ENCODE measurements around the gene IL24.

The IL24 gene

GRCh38 chr1:206887701-206888100 is 9.5 kb upstream of the IL24 start:
- Mint-ChIP-seq H3K9me3 (peaks cover 7% of the 10 kb centered on the region), H3K27ac (no peak overlapping the region), H3K4me1 (ENCODE audit: low read depth) (peaks cover 34% of the 10 kb centered on the region), H3K36me3 (ENCODE audit: low read depth) (peaks cover 3% of the 10 kb centered on the region), H3K27me3 (ENCODE audit: low read depth) (peaks cover 15% of the 10 kb centered on the region), H3K4me3 (no peak overlapping the region)
- DNase-seq (ENCODE audit: low spot score), result no peak

- Mint-ChIP-seq H3K4me1 (ENCODE audit: low read depth) (peaks cover 41% of the 10 kb centered on the region), H3K9me3 (peaks cover 7% of the 10 kb centered on the region), H3K4me3 (peak overlapping the region; percentile 48), H3K36me3 (ENCODE audit: low read depth) (peaks cover 3% of the 10 kb centered on the region), H3K27me3 (ENCODE audit: low read depth) (peaks cover 7% of the 10 kb centered on the region), H3K27ac (peak overlapping the region; percentile 72)
- DNase-seq (ENCODE audit: low spot score), result peak; percentile 16
These were observed 6.8 kb upstream of the IL24 start for GRCh38 chr1:206890125-206891060.

DNA sequence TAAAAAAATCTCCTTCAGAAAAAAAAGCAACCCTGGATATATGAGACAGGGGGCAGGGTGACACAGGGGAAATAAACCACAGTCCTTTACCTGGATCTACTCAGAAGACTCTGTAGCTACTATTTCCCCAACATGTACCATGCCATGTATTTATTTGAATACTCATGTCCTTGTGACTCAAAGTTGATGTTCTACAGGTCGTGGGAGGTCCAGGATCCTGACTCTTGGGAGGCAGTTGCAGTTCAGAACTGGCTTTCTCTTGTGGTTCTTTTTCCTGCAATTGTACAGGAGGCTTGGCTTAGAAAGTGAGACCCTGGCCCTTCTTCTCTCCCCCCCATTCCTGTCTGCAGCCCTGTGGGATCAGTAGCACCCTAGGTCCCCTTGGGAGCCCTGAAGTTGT is 5.8 kb upstream of the IL24 start:
- no peak overlapping the region for H3K27ac Mint-ChIP-seq
- H3K4me1 Mint-ChIP-seq (ENCODE audit: low read depth), result peaks cover 41% of the 10 kb centered on the region
- peaks cover 4% of the 10 kb centered on the region for H3K27me3 Mint-ChIP-seq (ENCODE audit: low read depth)
- H3K4me3 Mint-ChIP-seq, result no peak overlapping the region
- DNase-seq (ENCODE audit: low spot score), result no peak
- H3K36me3 Mint-ChIP-seq (ENCODE audit: low read depth), result peaks cover 3% of the 10 kb centered on the region
- H3K9me3 Mint-ChIP-seq, result peaks cover 7% of the 10 kb centered on the region

- DNase-seq (ENCODE audit: low spot score), result no peak
- Mint-ChIP-seq H3K4me3 (no peak overlapping the region), H3K27me3 (ENCODE audit: low read depth) (peaks cover 4% of the 10 kb centered on the region), H3K9me3 (peaks cover 7% of the 10 kb centered on the region), H3K27ac (no peak overlapping the region), H3K36me3 (ENCODE audit: low read depth) (peaks cover 3% of the 10 kb centered on the region), H3K4me1 (ENCODE audit: low read depth) (peaks cover 48% of the 10 kb centered on the region)
These were observed 4.8 kb upstream of the IL24 start for GRCh38 chr1:206892351-206892984.

DNA sequence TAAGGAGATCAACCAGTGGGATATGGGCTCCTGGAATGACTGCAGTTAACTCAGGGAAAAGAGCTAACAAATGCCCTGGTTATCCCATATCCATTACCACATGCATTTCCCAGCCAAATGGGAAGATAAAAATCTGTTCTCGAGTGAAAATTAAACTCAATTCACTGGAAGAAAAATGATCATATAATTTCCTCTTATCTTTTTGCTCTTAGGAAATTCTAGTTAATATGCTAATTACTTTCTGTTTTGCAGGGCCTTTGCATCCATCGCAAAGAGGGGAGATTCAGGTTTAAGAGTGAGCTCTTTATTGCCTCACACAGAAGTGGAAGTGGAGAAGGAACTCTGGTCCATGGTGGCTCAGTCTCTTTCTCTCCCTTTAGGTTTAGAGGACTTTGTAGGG is 3.9 kb upstream of the IL24 start:
- Mint-ChIP-seq H3K4me3 (no peak overlapping the region), H3K36me3 (ENCODE audit: low read depth) (peaks cover 3% of the 10 kb centered on the region), H3K27me3 (ENCODE audit: low read depth) (peaks cover 2% of the 10 kb centered on the region), H3K27ac (no peak overlapping the region), H3K4me1 (ENCODE audit: low read depth) (peaks cover 44% of the 10 kb centered on the region), H3K9me3 (peaks cover 7% of the 10 kb centered on the region)
- DNase-seq (ENCODE audit: low spot score), result no peak

DNA sequence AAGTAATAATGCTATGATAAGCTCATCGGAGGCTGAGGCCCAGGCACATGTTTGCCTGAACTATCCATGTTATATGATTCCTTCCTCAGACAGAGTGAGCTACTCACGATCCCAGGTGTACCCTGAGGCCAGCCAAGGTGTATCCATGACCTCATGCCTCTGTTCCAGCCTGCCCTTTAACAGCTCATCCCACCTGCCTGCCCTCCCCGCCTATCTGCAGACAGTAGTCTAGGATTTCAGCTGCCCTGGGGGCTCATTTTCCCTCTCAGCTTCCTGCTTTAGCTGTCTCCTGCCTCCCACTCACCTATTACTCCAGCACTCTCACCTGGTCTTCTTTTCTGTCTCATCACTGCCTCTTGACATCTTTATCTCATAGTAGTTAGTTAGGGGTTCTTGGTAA is 1.9 kb upstream of the IL24 start:
- Mint-ChIP-seq H3K9me3 (peaks cover 7% of the 10 kb centered on the region), H3K27ac (no peak overlapping the region), H3K27me3 (ENCODE audit: low read depth) (peaks cover 2% of the 10 kb centered on the region)

GRCh38 chr1:206895837-206896242 is 1.4 kb upstream of the IL24 start:
- no peak overlapping the region for H3K4me3 Mint-ChIP-seq
- no peak overlapping the region for H3K27ac Mint-ChIP-seq
- peaks cover 33% of the 10 kb centered on the region for H3K4me1 Mint-ChIP-seq (ENCODE audit: low read depth)
- peaks cover 6% of the 10 kb centered on the region for H3K9me3 Mint-ChIP-seq
- H3K36me3 Mint-ChIP-seq (ENCODE audit: low read depth), result peaks cover 3% of the 10 kb centered on the region
- H3K27me3 Mint-ChIP-seq (ENCODE audit: low read depth), result peaks cover 2% of the 10 kb centered on the region
- no peak for DNase-seq (ENCODE audit: low spot score)

More for the DNA sequence above, 1.9 kb upstream of the IL24 start:
- no peak for DNase-seq (ENCODE audit: low spot score)
- Mint-ChIP-seq H3K4me1 (ENCODE audit: low read depth) (peaks cover 33% of the 10 kb centered on the region), H3K4me3 (no peak overlapping the region), H3K36me3 (ENCODE audit: low read depth) (peaks cover 3% of the 10 kb centered on the region)

GRCh38 chr1:206896261-206896660 is 982 bp upstream of the IL24 start:
- Mint-ChIP-seq H3K36me3 (ENCODE audit: low read depth) (no peaks in the 10 kb centered on the region), H3K4me3 (no peak overlapping the region), H3K27ac (no peak overlapping the region), H3K4me1 (ENCODE audit: low read depth) (peaks cover 32% of the 10 kb centered on the region), H3K9me3 (peaks cover 2% of the 10 kb centered on the region), H3K27me3 (ENCODE audit: low read depth) (peaks cover 2% of the 10 kb centered on the region)
- no peak for DNase-seq (ENCODE audit: low spot score)

DNA sequence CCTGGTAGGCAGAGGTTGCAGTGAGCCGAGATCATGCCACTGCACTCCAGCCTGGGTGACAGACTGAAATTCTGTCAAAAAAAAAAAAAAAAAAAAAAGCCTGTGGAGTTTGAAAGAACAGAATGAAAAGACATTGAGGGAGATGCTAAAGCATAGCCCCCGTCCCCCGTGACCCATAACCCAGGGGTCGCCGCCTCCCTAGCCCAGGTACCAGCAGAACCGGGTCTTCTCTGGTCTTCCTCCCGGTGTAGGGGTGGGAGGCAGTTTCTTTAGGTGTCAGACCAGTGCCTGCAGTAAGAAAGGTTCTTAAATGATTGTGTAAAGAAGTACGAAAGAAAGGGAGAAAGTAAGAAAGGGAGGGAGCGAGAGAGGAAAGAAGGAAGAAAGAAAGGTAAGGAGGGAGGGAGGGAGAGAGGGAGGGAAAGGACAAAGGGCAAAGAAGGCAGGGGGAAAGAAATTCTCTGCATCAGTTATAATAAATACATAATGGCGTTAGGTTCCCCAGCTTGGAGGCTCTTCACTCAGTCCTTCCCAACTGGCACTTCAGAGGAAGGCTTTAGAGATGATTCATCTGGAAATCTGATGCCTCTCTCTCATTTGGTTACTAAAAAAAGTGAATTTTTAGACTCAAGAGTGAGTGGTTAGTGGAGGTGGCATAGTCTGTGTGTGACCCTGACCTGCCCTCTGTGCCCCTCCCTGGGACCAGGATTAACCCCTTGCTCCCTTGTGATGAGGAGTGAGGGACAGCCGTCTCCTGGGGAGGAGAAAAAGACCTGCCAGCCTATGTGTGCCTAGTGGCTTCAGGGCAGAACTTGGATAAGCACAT is 1.1 kb downstream of the IL24 start:
- H3K9me3 Mint-ChIP-seq, result no peaks in the 10 kb centered on the region
- DNase-seq (ENCODE audit: low spot score), result no peak
- H3K4me1 Mint-ChIP-seq (ENCODE audit: low read depth), result peaks cover 23% of the 10 kb centered on the region
- peaks cover 6% of the 10 kb centered on the region for H3K36me3 Mint-ChIP-seq (ENCODE audit: low read depth)
- H3K4me3 Mint-ChIP-seq, result no peak overlapping the region
- H3K27me3 Mint-ChIP-seq (ENCODE audit: low read depth), result peaks cover 2% of the 10 kb centered on the region
- no peak overlapping the region for H3K27ac Mint-ChIP-seq

DNA sequence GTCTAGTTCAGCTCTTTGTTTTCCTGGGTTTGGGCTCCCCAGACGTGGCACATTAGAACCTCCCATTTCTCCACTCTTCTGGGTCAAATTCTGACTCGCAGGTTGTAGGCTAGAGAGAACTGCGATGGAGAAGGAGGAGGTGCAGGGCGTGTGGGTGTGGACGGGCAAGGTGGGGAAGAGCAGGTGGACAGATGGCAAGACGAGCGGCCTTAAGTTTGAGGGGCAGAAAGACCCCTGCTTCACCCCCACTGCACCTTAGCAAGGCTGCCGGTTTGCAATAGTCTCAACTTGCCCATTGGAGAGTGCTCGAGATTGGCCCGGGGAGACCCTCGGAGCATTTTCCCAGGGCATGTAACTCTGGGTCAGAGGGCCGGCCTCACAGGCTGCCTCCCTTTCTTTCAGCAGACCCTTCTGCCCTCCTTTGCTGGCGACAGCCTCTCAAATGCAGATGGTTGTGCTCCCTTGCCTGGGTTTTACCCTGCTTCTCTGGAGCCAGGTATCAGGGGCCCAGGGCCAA is 1.7 kb downstream of the IL24 start:
- Mint-ChIP-seq H3K9me3 (no peaks in the 10 kb centered on the region), H3K27me3 (ENCODE audit: low read depth) (no peaks in the 10 kb centered on the region), H3K4me3 (no peak overlapping the region), H3K36me3 (ENCODE audit: low read depth) (peaks cover 13% of the 10 kb centered on the region), H3K4me1 (ENCODE audit: low read depth) (peaks cover 20% of the 10 kb centered on the region), H3K27ac (no peak overlapping the region)
- DNase-seq (ENCODE audit: low spot score), result no peak

- DNase-seq (ENCODE audit: low spot score), result no peak
- Mint-ChIP-seq H3K4me3 (no peak overlapping the region), H3K27ac (no peak overlapping the region), H3K36me3 (ENCODE audit: low read depth) (peaks cover 20% of the 10 kb centered on the region), H3K4me1 (ENCODE audit: low read depth) (peaks cover 21% of the 10 kb centered on the region), H3K9me3 (no peaks in the 10 kb centered on the region), H3K27me3 (ENCODE audit: low read depth) (no peaks in the 10 kb centered on the region)
These were observed 2.5 kb downstream of the IL24 start for GRCh38 chr1:206899717-206900116.

DNA sequence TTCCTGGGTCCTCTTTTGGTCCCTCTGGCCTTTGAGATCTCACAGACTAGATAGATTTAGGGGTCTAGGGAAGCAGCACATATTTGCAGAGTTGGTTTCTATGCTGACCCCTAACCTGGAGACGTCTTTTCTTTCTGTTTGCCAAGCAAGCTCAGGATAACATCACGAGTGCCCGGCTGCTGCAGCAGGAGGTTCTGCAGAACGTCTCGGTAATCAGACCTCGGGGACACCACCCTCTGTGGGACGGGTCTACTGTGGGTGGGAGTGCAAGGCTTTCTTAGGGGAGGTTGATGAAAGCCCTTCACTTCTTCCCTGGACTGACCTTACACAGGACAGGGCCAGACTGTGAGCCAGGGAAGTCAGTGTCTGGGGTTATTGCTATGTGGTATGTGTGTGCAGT is 2.9 kb downstream of the IL24 start:
- Mint-ChIP-seq H3K9me3 (no peaks in the 10 kb centered on the region), H3K36me3 (ENCODE audit: low read depth) (peaks cover 25% of the 10 kb centered on the region), H3K27ac (peak overlapping the region; percentile 11), H3K4me1 (ENCODE audit: low read depth) (peaks cover 25% of the 10 kb centered on the region), H3K4me3 (no peak overlapping the region), H3K27me3 (ENCODE audit: low read depth) (no peaks in the 10 kb centered on the region)
- DNase-seq (ENCODE audit: low spot score), result no peak

GRCh38 chr1:206901944-206902343 is 4.7 kb downstream of the IL24 start:
- no peak overlapping the region for H3K4me3 Mint-ChIP-seq
- H3K9me3 Mint-ChIP-seq, result no peaks in the 10 kb centered on the region
- H3K27ac Mint-ChIP-seq, result no peak overlapping the region
- peaks cover 37% of the 10 kb centered on the region for H3K36me3 Mint-ChIP-seq (ENCODE audit: low read depth)
- H3K27me3 Mint-ChIP-seq (ENCODE audit: low read depth), result no peaks in the 10 kb centered on the region
- H3K4me1 Mint-ChIP-seq (ENCODE audit: low read depth), result peaks cover 38% of the 10 kb centered on the region
- DNase-seq (ENCODE audit: low spot score), result no peak

Data from T-helper 2 cell treated with Interferon-gamma antibody and Interleukin-4, amounts not matched to agents 5 μg/mL and 100 μg/mL, for 36 hours (primary cell).